HEK293T (cell line): Measurements from ENCODE around the gene ERI3.

Experiments used
- BHLHE40 ChIP-seq: fragments of 450-650 bp; IDR thresholded peaks from 2 replicates; pipeline ENCODE4 v1.6.1; 2016; ENCODE audit warnings: mild to moderate bottlenecking, moderate library complexity, borderline replicate concordance
- CTBP1 ChIP-seq: fragments of 450-650 bp; IDR thresholded peaks from 2 replicates; pipeline ENCODE4 v1.6.1; 2016; ENCODE audit warnings: borderline replicate concordance
- ELF4 ChIP-seq: fragments of 450-650 bp; IDR thresholded peaks from 2 replicates; pipeline ENCODE4 v1.6.1; 2017; ENCODE audit warnings: antibody characterized with exemption
- FOXA1 ChIP-seq: fragments of 450-650 bp; IDR thresholded peaks from 2 replicates; pipeline ENCODE4 v1.6.1; 2016; ENCODE audit warnings: mild to moderate bottlenecking
- FOXK2 ChIP-seq: fragments of 450-650 bp; IDR thresholded peaks from 2 replicates; pipeline ENCODE4 v1.6.1; 2016; ENCODE audit warnings: mild to moderate bottlenecking
- FOXM1 ChIP-seq: fragments of 450-650 bp; IDR thresholded peaks from 2 replicates; pipeline ENCODE4 v1.6.1; 2017; ENCODE audit warnings: mild to moderate bottlenecking, borderline replicate concordance
- HDGF ChIP-seq: fragments of 450-650 bp; IDR thresholded peaks from 2 replicates; pipeline ENCODE4 v1.6.1; 2017; ENCODE audit warnings: antibody characterized with exemption, borderline replicate concordance
- L3MBTL2 ChIP-seq: fragments of 450-650 bp; conservative IDR thresholded peaks from 2 replicates; pipeline ENCODE4 v1.6.1; 2016; ENCODE audit warnings: mild to moderate bottlenecking
- LEF1 ChIP-seq: fragments of 450-650 bp; IDR thresholded peaks from 2 replicates; pipeline ENCODE4 v1.6.1; 2017; ENCODE audit warnings: mild to moderate bottlenecking, borderline replicate concordance
- PKNOX1 ChIP-seq: fragments of 450-650 bp; IDR thresholded peaks from 2 replicates; pipeline ENCODE4 v1.6.1; 2016
- SP1 ChIP-seq: fragments of 450-650 bp; IDR thresholded peaks from 2 replicates; pipeline ENCODE4 v1.6.1; 2017
- SUZ12 ChIP-seq: fragments of 450-650 bp; IDR thresholded peaks from 2 replicates; pipeline ENCODE4 v1.6.1; 2016; ENCODE audit warnings: mild to moderate bottlenecking
- TARDBP ChIP-seq: fragments of 450-650 bp; IDR thresholded peaks from 2 replicates; pipeline ENCODE4 v1.6.1; 2016
- ZNF384 ChIP-seq: fragments of 450-650 bp; IDR thresholded peaks from 2 replicates; pipeline ENCODE4 v1.6.1; 2016

- TF ChIP-seq PKNOX1 (peak; percentile 37; the same call in 1 of the 2 replicates), FOXK2 (no peak), HDGF (no peak), LEF1 (no peak), SUZ12 (no peak), SP1 (no peak), FOXA1 (no peak), ELF4 (no peak), BHLHE40 (no peak), FOXM1 (no peak), ZNF384 (no peak), CTBP1 (no peak), TARDBP (no peak), L3MBTL2 (no peak)
Observed at GRCh38 chr1:44275991-44276405, 79.1 kb downstream of the ERI3 start.
